HepG2 (cell line): ENCODE results near the gene GBA2. TPM values are rescaled to one million over a fixed set of nuclear protein-coding genes. Genes with fewer than 3 reads are reported as not detected.

Source experiments
- AGO1 ChIP-seq: fragments of 200-400 bp; formaldehyde crosslinking; IDR thresholded peaks from 2 replicates; pipeline ENCODE4 v1.6.1; 2017; ENCODE audit warnings: mild to moderate bottlenecking, low read depth, low read length, moderate library complexity; ENCODE audit not compliant: poor library complexity, severe bottlenecking
- AGO2 ChIP-seq: fragments of 200-400 bp; formaldehyde crosslinking; optimal IDR thresholded peaks from 2 replicates; pipeline ENCODE3; 2017; ENCODE audit warnings: mild to moderate bottlenecking, low read depth, low read length, moderate library complexity
- ERF ChIP-seq: IDR thresholded peaks from 2 replicates; pipeline ENCODE4 v1.6.1; 2018; ENCODE audit warnings: missing biosample characterization, missing genetic modification reagents
- FOXK1 ChIP-seq: sonication (generic); formaldehyde crosslinking; IDR thresholded peaks from 2 replicates; pipeline ENCODE4 v1.4.0; 2020; ENCODE audit warnings: low read depth, missing genetic modification reagents, borderline replicate concordance
- NFYB ChIP-seq: sonication (generic); formaldehyde crosslinking; IDR thresholded peaks from 2 replicates; pipeline ENCODE4 v1.4.0; 2020; ENCODE audit warnings: missing genetic modification reagents
- NKX3-1 ChIP-seq: sonication (generic); formaldehyde crosslinking; IDR thresholded peaks from 2 replicates; pipeline ENCODE4 v1.5.0; 2020; ENCODE audit warnings: missing genetic modification reagents
- PLRG1 ChIP-seq: fragments of 450-650 bp; conservative IDR thresholded peaks from 2 replicates; pipeline ENCODE4 v1.6.1; 2016
- PLSCR1 ChIP-seq: sonication (generic); formaldehyde crosslinking; IDR thresholded peaks from 2 replicates; pipeline ENCODE4 v1.5.0; 2020; ENCODE audit warnings: missing genetic modification reagents, mild to moderate bottlenecking, borderline replicate concordance
- REST ChIP-seq, 2 experiments: IDR thresholded peaks; 2 replicates each; pipeline ENCODE4 v1.6.1; 2011 to 2012; ENCODE audit warnings: low read length in 2 of 2, borderline replicate concordance in 1 of 2, low read depth in 1 of 2, mild to moderate bottlenecking in 1 of 2, moderate library complexity in 1 of 2
- SAP130 ChIP-seq: IDR thresholded peaks from 2 replicates; pipeline ENCODE4 v1.6.1; 2016; ENCODE audit warnings: low read depth
- SYNCRIP ChIP-seq: fragments of 200-400 bp; formaldehyde crosslinking; IDR thresholded peaks from 2 replicates; pipeline ENCODE4 v1.6.1; 2018; ENCODE audit warnings: mild to moderate bottlenecking, low read depth, low read length; ENCODE audit not compliant: insufficient read depth
- ZNF280B ChIP-seq: sonication (generic); formaldehyde crosslinking; IDR thresholded peaks from 2 replicates; pipeline ENCODE4 v1.5.0; 2020; ENCODE audit warnings: missing genetic modification reagents, mild to moderate bottlenecking, borderline replicate concordance
- ZNF282 ChIP-seq: fragments of 450-650 bp; IDR thresholded peaks from 2 replicates; pipeline ENCODE4 v1.6.1; 2018; ENCODE audit not compliant: partially characterized antibody
- ZNF33A ChIP-seq: sonication (generic); formaldehyde crosslinking; IDR thresholded peaks from 2 replicates; pipeline ENCODE4 v1.5.1; 2020; ENCODE audit warnings: missing genetic modification reagents, mild to moderate bottlenecking, moderate library complexity, borderline replicate concordance
- ZNF484 ChIP-seq: sonication (generic); formaldehyde crosslinking; IDR thresholded peaks from 2 replicates; pipeline ENCODE4 v1.5.1; 2020; ENCODE audit warnings: mild to moderate bottlenecking, low read depth, missing genetic modification reagents, borderline replicate concordance
- ZNF614 ChIP-seq: IDR thresholded peaks from 2 replicates; pipeline ENCODE4 v1.6.1; 2018; ENCODE audit warnings: missing biosample characterization, missing genetic modification reagents, inconsistent platforms, borderline replicate concordance
- ZNF660 ChIP-seq: sonication (generic); formaldehyde crosslinking; IDR thresholded peaks from 2 replicates; pipeline ENCODE4 v1.5.1; 2020; ENCODE audit warnings: mild to moderate bottlenecking, low read depth, missing genetic modification reagents, borderline replicate concordance
- ZNF687 ChIP-seq: sonication (generic); formaldehyde crosslinking; IDR thresholded peaks from 2 replicates; pipeline ENCODE4 v1.5.1; 2020; ENCODE audit warnings: mild to moderate bottlenecking, missing genetic modification reagents, moderate library complexity
- polyA plus RNA-seq, 8 experiments: library from polyadenylated mRNA; depleted of rRNA in 3 of 8; stranded (reverse) in 7 of 8; unstranded in 1 of 8; fragments of >200 nt; fragmentation: Illumina TruSeq in 4 of 8; extraction: Trizol in 4 of 8; gene quantifications; 2 replicates each; pipeline versions ENCODE4 v1.2.1 to v1.2.3, GENCODE V29; 2011 to 2016; ENCODE audit warnings: low read depth in 4 of 8, missing spikeins in 1 of 8, mixed read lengths in 1 of 8; ENCODE audit not compliant: insufficient read depth in 1 of 8
- total RNA-seq, 5 experiments: library from RNA; depleted of rRNA; stranded (reverse); fragments of >200 nt; fragmentation: Illumina TruSeq; extraction: Trizol; gene quantifications; 2 replicates each; pipeline ENCODE4 v1.2.3, GENCODE V29; 2016; ENCODE audit warnings: low read depth in 1 of 5

Gene GBA2
- total and polyA plus RNA-seq, 2 of the 13 experiments (the other 11 are each of a cell fraction or from before 2014, with no cell fraction given) = 37.5 to 86.1 TPM

- TF ChIP-seq ZNF484 (CRISPR knock-in tag) (no peak), SAP130 (CRISPR knock-in tag) (peak; percentile 46), SYNCRIP (no peak), ZNF282 (no peak), AGO1 (no peak), ZNF280B (CRISPR knock-in tag) (no peak), NFYB (CRISPR knock-in tag) (no peak), PLSCR1 (no peak), ZNF33A (CRISPR knock-in tag) (no peak), REST (IDR thresholded peaks at IDR 0.05; ENCODE audit: borderline replicate concordance in 1 of 2, low read depth in 1 of 2, low read length in 2 of 2) (no peak), FOXK1 (CRISPR knock-in tag) (no peak), ZNF614 (CRISPR knock-in tag) (0 out of 2 replicates have a peak, but pooled peaks have one; percentile 23), PLRG1 (no peak), ZNF660 (CRISPR knock-in tag) (no peak), NKX3-1 (CRISPR knock-in tag) (no peak), AGO2 (no peak), ERF (CRISPR knock-in tag) (no peak), ZNF687 (CRISPR knock-in tag) (0 out of 2 replicates have a peak, but pooled peaks have one; percentile 15)
These were observed 20.7 kb downstream of the GBA2 start (continued) for GRCh38 chr9:35728041-35728971.
